Prostate gland (tissue), 2 donors: ENCODE data around the gene EDEM1. TPM values are rescaled to one million over a fixed set of nuclear protein-coding genes. Genes with fewer than 3 reads are reported as not detected.
"Not testable (repeated sequence)": the region's sequence is repeated elsewhere in the genome, so short reads cannot be mapped to it uniquely, and the experiment has no call there.

Source experiments
- DNase-seq: peaks from one replicate; pipeline ENCODE4 v3.0.0-alpha.2; 2019; ENCODE audit warnings: low spot score
- H3K27ac ChIP-seq, 2 donors: fragments of 200-600 bp; sonication (generic); 2 replicates each; pipeline ENCODE4 v1.5.1; 2017 to 2019
- H3K27me3 ChIP-seq: fragments of 200-600 bp; sonication (generic); replicated peaks from 2 replicates; pipeline ENCODE4 v1.5.1; 2019; ENCODE audit not compliant: insufficient read depth
- H3K36me3 ChIP-seq, 2 donors: fragments of 200-600 bp; sonication (generic); 1 replicate in 1 of 2; 2 replicates in 1 of 2; pipeline versions ENCODE4 v1.5.1 to v1.8.1; 2017 to 2019
- H3K4me1 ChIP-seq: fragments of 200-600 bp; sonication (generic); replicated peaks from 2 replicates; pipeline ENCODE4 v1.5.1; 2019
- H3K4me3 ChIP-seq, 2 donors: fragments of 200-600 bp; sonication (generic); 2 replicates each; pipeline ENCODE4 v1.5.1; 2017 to 2019
- H3K9me3 ChIP-seq: fragments of 200-600 bp; sonication (generic); 2 replicates; pipeline ENCODE4 v1.5.1; 2017
- CTCF ChIP-seq, 4 experiments: fragments of 200-600 bp in 2 of 4; fragments of 450-650 bp in 2 of 4; sonication (generic) in 2 of 4; IDR thresholded peaks; 1 replicate in 3 of 4; 2 replicates in 1 of 4; pipeline ENCODE4 v1.5.1; 2016 to 2019; ENCODE audit warnings: antibody characterized with exemption in 4 of 4, mild to moderate bottlenecking in 2 of 4, moderate library complexity in 2 of 4
- POLR2A ChIP-seq: fragments of 450-650 bp; IDR thresholded peaks from one replicate; pipeline ENCODE4 v1.6.1; 2016; ENCODE audit warnings: antibody characterized with exemption, mild to moderate bottlenecking
- POLR2AphosphoS5 ChIP-seq: sonication (generic); formaldehyde crosslinking; IDR thresholded peaks from one replicate; pipeline ENCODE4 v1.6.1; 2017; ENCODE audit warnings: antibody characterized with exemption
- WGBS: methylation state at CpG from one replicate; pipeline ENCODE4 v1.1.5; 2018; 5-methylcytosine and 5-hydroxymethylcytosine counted together
- intact Hi-C: fragments of 100-400 bp; cut with DNase I; formaldehyde crosslinking; loops from one replicate; pipeline ENCODE4 v1.14.2; 2022
- total RNA-seq, 2 donors: library from RNA; depleted of rRNA; stranded (reverse); fragments of >200 nt; gene quantifications; one replicate each; pipeline ENCODE4 v1.1.0, GENCODE V29; 2016

The EDEM1 gene
- total RNA-seq, 2 donors from 2014 or later: 40.5 to 63.1 TPM

DNA sequence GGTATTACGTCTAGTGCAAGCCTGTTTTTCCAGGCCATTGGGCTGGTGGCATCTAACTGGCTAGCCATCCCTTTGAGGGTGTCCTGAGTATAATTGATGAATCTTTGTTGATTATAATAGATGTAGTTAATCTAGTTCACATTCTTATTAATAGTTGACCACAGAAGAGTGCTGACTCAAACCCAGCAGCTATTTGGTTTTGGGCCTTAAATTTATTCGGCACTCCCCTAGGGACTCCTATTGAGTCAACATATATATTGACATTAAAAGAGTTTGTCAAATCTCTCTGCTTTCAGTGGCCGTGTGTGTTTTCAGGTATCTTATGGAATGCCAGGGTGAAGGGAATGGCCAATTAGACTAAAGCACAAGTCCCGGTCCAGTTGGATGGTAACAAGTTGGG, 45.7 kb upstream of the EDEM1 start:
- intact Hi-C loops: no loop called here
- Histone ChIP-seq H3K36me3 (no peaks in the 10 kb centered on the region), H3K27me3 (no peaks in the 10 kb centered on the region), H3K27ac (no peak overlapping the region), H3K4me1 (no peaks in the 10 kb centered on the region), H3K4me3 (no peak overlapping the region), H3K9me3 (no peaks in the 10 kb centered on the region)
- DNase-seq: no peak
- TF ChIP-seq POLR2A (no peak), POLR2AphosphoS5 (no peak), CTCF (IDR thresholded peaks at IDR 0.05) (no peak)
- WGBS: 95% methylated on average over 4 of the region's 4 CpGs

GRCh38 chr3:5143464-5143863, 44.0 kb upstream of the EDEM1 start:
- H3K4me3 ChIP-seq: no peak overlapping the region
- H3K36me3 ChIP-seq: no peaks in the 10 kb centered on the region
- WGBS: 97% methylated on average over 4 of the region's 4 CpGs
- H3K4me1 ChIP-seq: no peaks in the 10 kb centered on the region
- TF ChIP-seq POLR2A (no peak), CTCF (IDR thresholded peaks at IDR 0.05) (no peak), POLR2AphosphoS5 (no peak)
- no peak overlapping the region for H3K27ac ChIP-seq
- intact Hi-C loops: no loop called here
- DNase-seq: no peak
- H3K9me3 ChIP-seq: no peaks in the 10 kb centered on the region
- no peaks in the 10 kb centered on the region for H3K27me3 ChIP-seq

DNA sequence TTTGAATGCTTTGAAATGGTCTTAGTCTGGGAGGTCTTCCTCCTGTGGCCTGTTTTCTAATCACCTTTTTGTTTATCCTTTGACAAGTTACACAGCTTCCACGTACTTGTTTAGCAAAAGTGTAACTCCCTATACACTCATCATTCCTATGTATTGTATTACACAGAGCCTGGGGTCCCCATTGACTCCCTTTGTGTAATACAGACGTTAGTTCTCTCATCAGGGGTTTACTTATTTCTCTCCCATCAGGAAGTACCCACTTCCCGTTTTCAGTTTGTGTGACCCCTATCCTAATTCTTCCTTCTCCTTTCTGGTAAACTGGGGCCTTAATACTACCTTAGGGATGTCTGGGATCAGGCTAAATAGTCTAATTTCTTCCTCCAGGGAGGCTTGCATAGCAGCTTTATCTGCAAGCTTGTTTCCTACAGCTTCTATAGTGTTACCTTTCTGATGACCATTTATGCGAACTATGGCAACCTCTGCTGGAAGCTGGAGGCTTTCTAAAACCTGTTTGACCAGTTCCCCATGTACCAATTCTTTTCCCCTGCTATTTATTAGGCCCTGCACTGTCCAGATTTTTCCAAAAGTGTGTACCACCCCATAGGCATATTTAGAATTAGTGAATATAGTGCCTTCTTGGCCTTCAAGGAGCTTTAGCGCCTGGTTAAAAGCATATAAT, 43.1 kb upstream of the EDEM1 start:
- Histone ChIP-seq H3K4me1 (no peaks in the 10 kb centered on the region), H3K9me3 (no peaks in the 10 kb centered on the region), H3K36me3 (no peaks in the 10 kb centered on the region), H3K27ac (no peak overlapping the region), H3K27me3 (no peaks in the 10 kb centered on the region), H3K4me3 (no peak overlapping the region)
- TF ChIP-seq CTCF (IDR thresholded peaks at IDR 0.05) (peak in 1 of 4 experiments; percentile 10), POLR2A (no peak), POLR2AphosphoS5 (peak; percentile 26)
- DNase-seq: peak; percentile 15
- intact Hi-C loops: no loop called here
- WGBS: 84% methylated on average over 5 of the region's 5 CpGs

- no peaks in the 10 kb centered on the region for H3K9me3 ChIP-seq
- H3K27ac ChIP-seq: no peak overlapping the region
- intact Hi-C loops: no loop called here
- TF ChIP-seq POLR2A (no peak), POLR2AphosphoS5 (no peak), CTCF (IDR thresholded peaks at IDR 0.05) (no peak)
- no peaks in the 10 kb centered on the region for H3K4me1 ChIP-seq
- 87% methylated on average over 5 of the region's 5 CpGs for WGBS
- H3K36me3 ChIP-seq: no peaks in the 10 kb centered on the region
- H3K27me3 ChIP-seq: no peaks in the 10 kb centered on the region
- DNase-seq: no peak
- H3K4me3 ChIP-seq: no peak overlapping the region
These were observed 42.4 kb upstream of the EDEM1 start for GRCh38 chr3:5145120-5145519.

DNA sequence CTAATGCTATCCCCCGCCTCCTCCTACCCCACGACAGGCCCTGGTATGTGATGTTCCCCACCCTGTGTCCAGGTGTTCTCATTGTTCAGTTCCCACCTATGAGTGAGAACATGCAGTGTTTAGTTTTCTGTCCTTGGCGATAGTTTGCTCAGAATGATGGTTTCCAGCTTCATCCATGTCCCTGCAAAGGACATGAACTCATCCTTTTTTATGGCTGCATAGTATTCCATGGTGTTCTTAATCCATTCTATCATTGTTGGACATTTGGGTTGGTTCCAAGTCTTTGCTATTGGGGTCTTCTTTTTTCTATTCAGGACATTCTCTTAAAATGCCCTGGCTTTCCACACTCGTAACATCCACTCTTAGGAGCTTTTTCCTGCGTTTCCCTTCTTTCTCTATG, 40.4 kb upstream of the EDEM1 start:
- H3K36me3 ChIP-seq, intact Hi-C loops, H3K4me3 ChIP-seq, H3K4me1 ChIP-seq, H3K27ac ChIP-seq, DNase-seq, H3K9me3 ChIP-seq, H3K27me3 ChIP-seq: not testable (repeated sequence)
- 96% methylated on average over 5 of the region's 5 CpGs for WGBS
